Esophagus muscularis mucosa (tissue), 4 donors: ENCODE measurements around the gene RPRML. TPM values are rescaled to one million over a fixed set of nuclear protein-coding genes. Genes with fewer than 3 reads are reported as not detected.
"Not testable (repeated sequence)": the region's sequence is repeated elsewhere in the genome, so short reads cannot be mapped to it uniquely, and the experiment has no call there.

ENCODE experiments used
- DNase-seq: peaks from one replicate; pipeline ENCODE4 v3.0.0-alpha.2; 2017; ENCODE audit errors: extremely low spot score
- H3K27ac ChIP-seq, 4 donors: fragments of 200-600 bp; sonication (generic); replicated peaks in 1 of 4; 1 replicate in 3 of 4; 2 replicates in 1 of 4; pipeline ENCODE4 v1.5.1; 2016 to 2019; ENCODE audit warnings: mild to moderate bottlenecking in 1 of 4
- H3K27me3 ChIP-seq, 4 donors: fragments of 200-600 bp; sonication (generic); one replicate each; pipeline versions ENCODE4 v1.5.1 to v1.6.0; 2016 to 2019
- H3K36me3 ChIP-seq, 4 donors: fragments of 200-600 bp; sonication (generic); one replicate each; pipeline ENCODE4 v1.5.1; 2016 to 2019
- H3K4me1 ChIP-seq, 4 donors: fragments of 200-600 bp; sonication (generic); one replicate each; pipeline ENCODE4 v1.5.1; 2016 to 2019
- H3K4me3 ChIP-seq, 4 donors: fragments of 200-600 bp; sonication (generic); 1 replicate in 2 of 4; 2 replicates in 2 of 4; pipeline ENCODE4 v1.5.1; 2016 to 2019; ENCODE audit warnings: mild to moderate bottlenecking in 4 of 4, moderate library complexity in 1 of 4
- H3K9me3 ChIP-seq, 4 donors: fragments of 200-600 bp; sonication (generic); 1 replicate in 3 of 4; 2 replicates in 1 of 4; pipeline ENCODE4 v1.5.1; 2016 to 2019
- EP300 ChIP-seq: sonication (generic); formaldehyde crosslinking; IDR thresholded peaks from one replicate; pipeline ENCODE4 v1.6.1; 2017; ENCODE audit warnings: antibody characterized with exemption
- POLR2A ChIP-seq: fragments of 450-650 bp; IDR thresholded peaks from one replicate; pipeline ENCODE4 v1.6.1; 2017; ENCODE audit warnings: antibody characterized with exemption, moderate library complexity, mild to moderate bottlenecking, low read depth
- POLR2AphosphoS5 ChIP-seq, 2 donors: sonication (generic); formaldehyde crosslinking; IDR thresholded peaks; one replicate each; pipeline ENCODE4 v1.6.1; 2017; ENCODE audit warnings: antibody characterized with exemption in 2 of 2
- WGBS: methylation state at CpG from one replicate; pipeline ENCODE4 v1.1.5; 2018; 5-methylcytosine and 5-hydroxymethylcytosine counted together
- intact Hi-C: fragments of 100-400 bp; cut with DNase I; formaldehyde crosslinking; loops from one replicate; pipeline ENCODE4 v1.15.1; 2023
- total RNA-seq, 4 donors: library from RNA; depleted of rRNA; stranded (reverse); fragments of >200 nt; gene quantifications; one replicate each; pipeline versions ENCODE4 v1.1.0 to v1.2.1, GENCODE V29; 2016
- TF ChIP-seq, protein P1 (sequence below), 3 experiments: fragments of 200-600 bp in 2 of 3; fragments of 450-650 bp in 1 of 3; sonication (generic) in 2 of 3; IDR thresholded peaks; one replicate each; pipeline ENCODE4 v1.5.1; 2017 to 2019; ENCODE audit warnings: antibody characterized with exemption in 3 of 3, mild to moderate bottlenecking in 2 of 3, moderate library complexity in 1 of 3

The RPRML gene
- total RNA-seq, 4 donors from 2014 or later = 0.26 to 0.50 TPM; not detected in 2

DNA sequence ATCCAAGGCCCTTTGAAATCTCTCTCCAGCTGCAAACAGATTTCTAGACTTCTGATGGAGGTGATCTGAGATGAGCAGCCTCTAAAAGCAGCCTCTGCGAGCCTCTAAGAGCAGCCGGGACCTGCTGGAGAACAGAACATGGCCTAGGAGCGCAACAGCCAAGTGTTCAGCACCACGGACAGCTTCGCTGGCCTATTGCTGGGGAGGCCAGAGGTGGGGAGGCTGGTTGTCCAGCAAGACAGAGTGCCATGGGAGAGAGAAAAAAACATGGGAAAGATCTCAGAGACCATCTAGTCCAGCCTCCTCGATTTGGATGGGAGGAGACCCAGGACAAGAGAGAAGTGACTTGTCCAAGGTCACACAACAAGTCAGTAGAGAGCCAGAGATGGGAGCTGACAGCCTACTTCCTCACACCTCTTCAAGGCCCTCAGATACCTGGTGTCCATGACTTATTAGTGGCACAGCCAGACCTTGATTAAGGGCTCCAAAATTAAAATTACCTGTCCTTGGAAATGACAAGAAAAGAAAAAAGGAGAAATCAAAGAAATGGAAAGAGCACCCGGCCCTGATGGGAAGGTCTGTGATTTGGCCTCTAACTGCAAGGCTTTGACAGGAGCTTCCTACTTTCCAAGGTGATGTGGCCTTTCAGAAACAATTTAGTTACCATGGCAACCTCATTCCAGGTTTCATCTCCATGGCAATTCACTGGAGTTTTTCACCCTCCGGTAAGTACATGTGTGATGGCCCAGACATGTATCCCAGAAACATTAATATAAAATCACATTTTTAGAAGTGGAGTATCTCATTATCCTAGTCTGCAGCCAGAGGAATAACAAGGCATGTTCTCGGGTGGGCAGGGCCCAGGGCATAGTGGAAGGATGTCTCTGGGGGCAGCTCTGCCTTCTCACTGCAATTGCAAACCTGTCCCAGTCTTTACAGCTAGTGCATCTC is 14.5 kb downstream of the RPRML start:
- Histone ChIP-seq H3K27ac (no peak overlapping the region), H3K27me3 (no peaks in the 10 kb centered on the region), H3K9me3 (no peaks in the 10 kb centered on the region), H3K36me3 (peaks cover 0 to 33% (median 15%) of the 10 kb centered on the region in 4 donors), H3K4me1 (no peaks in the 10 kb centered on the region), H3K4me3 (no peak overlapping the region)
- DNase-seq = no peak
- no peak for TF ChIP-seq POLR2A
- TF ChIP-seq, protein P1, sequence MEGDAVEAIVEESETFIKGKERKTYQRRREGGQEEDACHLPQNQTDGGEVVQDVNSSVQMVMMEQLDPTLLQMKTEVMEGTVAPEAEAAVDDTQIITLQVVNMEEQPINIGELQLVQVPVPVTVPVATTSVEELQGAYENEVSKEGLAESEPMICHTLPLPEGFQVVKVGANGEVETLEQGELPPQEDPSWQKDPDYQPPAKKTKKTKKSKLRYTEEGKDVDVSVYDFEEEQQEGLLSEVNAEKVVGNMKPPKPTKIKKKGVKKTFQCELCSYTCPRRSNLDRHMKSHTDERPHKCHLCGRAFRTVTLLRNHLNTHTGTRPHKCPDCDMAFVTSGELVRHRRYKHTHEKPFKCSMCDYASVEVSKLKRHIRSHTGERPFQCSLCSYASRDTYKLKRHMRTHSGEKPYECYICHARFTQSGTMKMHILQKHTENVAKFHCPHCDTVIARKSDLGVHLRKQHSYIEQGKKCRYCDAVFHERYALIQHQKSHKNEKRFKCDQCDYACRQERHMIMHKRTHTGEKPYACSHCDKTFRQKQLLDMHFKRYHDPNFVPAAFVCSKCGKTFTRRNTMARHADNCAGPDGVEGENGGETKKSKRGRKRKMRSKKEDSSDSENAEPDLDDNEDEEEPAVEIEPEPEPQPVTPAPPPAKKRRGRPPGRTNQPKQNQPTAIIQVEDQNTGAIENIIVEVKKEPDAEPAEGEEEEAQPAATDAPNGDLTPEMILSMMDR (IDR thresholded peaks at IDR 0.05) = no peak
- TF ChIP-seq POLR2AphosphoS5 (IDR thresholded peaks at IDR 0.05) = no peak
- TF ChIP-seq EP300 = no peak
- 82% methylated on average over 9 of the region's 9 CpGs for WGBS
- intact Hi-C loops = no loop called here

DNA sequence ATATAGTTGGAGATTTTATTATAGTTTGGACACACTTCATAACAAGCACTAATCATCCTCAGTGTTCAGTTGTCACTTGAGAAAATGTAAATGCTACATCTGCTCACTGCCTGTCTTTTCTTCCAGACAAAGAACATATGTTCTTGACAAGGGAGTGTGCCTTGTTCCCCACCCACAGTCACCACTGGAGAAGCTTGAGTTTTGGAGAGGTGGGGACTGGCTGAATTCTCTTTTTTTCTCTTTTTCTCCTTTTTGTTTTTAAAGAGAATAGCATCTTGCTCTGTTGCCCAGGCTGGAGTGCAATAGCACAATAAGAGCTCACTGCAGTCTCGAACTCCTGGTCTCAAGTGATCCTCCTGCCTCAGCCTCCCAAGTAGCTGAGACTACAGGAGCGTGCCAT is 15.5 kb downstream of the RPRML start:
- no peak for DNase-seq
- TF ChIP-seq POLR2A = no peak
- TF ChIP-seq, protein P1 (IDR thresholded peaks at IDR 0.05) = no peak
- TF ChIP-seq POLR2AphosphoS5 (IDR thresholded peaks at IDR 0.05) = no peak

DNA sequence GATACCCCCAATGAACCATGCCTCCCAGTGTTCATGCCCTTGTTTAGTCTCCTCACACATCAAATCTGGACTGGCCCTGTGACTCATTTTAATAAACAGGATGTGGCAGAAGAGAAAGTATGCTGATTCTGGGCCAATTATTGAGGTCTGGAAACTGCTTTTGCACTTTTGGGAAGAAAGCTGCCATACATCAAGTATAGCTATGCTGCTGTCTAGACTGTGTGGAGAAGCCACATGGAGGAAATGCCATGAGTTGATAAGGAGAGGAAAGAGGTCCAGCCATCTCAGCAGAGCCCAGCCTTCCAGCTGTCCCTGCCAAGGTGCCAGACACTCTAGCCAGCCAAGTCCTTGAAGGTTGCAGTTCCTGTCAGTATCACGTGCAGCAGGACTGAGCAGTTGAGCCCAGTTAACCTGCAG is 16.7 kb downstream of the RPRML start:
- H3K4me3 ChIP-seq = no peak overlapping the region
- H3K27me3 ChIP-seq = peaks cover 0 to 8% (median 0%) of the 10 kb centered on the region in 4 donors
- intact Hi-C loops = no loop called here
- 11% methylated on average over 1 of the region's 1 CpG for WGBS
- DNase-seq = no peak
- H3K9me3 ChIP-seq = no peaks in the 10 kb centered on the region
- H3K36me3 ChIP-seq = peaks cover 0 to 13% (median 5%) of the 10 kb centered on the region in 4 donors
- no peak overlapping the region for H3K27ac ChIP-seq
- TF ChIP-seq POLR2A = no peak
- TF ChIP-seq POLR2AphosphoS5 (IDR thresholded peaks at IDR 0.05) = no peak
- TF ChIP-seq, protein P1 (IDR thresholded peaks at IDR 0.05) = no peak
- no peak for TF ChIP-seq EP300
- no peaks in the 10 kb centered on the region for H3K4me1 ChIP-seq

More for the DNA sequence above, 15.5 kb downstream of the RPRML start:
- 78% methylated on average over 2 of the region's 2 CpGs for WGBS
- no peaks in the 10 kb centered on the region for H3K4me1 ChIP-seq
- H3K27ac ChIP-seq = no peak overlapping the region
- no peaks in the 10 kb centered on the region for H3K9me3 ChIP-seq
- H3K27me3 ChIP-seq = no peaks in the 10 kb centered on the region
- no peak overlapping the region for H3K4me3 ChIP-seq
- intact Hi-C loops = no loop called here
- H3K36me3 ChIP-seq = peaks cover 0 to 25% (median 11%) of the 10 kb centered on the region in 4 donors

DNA sequence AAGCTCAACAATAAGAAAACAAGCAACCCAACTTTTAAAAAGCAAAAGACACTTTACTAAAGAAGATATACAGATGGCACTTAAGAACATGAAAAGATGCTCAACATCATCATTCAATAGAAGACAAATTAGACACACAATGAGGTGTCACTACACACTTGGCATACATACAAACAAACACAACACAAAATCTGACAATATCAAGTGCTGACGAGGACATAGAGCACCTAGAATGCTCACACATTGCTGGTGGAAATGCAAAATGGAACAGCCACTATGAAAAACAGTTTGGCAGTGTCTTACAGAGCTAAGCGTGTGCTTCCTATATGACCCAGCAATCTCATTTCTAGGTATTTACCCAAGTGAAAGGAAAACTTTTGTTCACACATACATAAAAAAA is 18.9 kb downstream of the RPRML start:
- Histone ChIP-seq H3K36me3 (peaks cover 0 to 12% (median 4%) of the 10 kb centered on the region in 4 donors), H3K4me3 (no peak overlapping the region), H3K9me3 (no peaks in the 10 kb centered on the region), H3K4me1 (no peaks in the 10 kb centered on the region), H3K27me3 (peaks cover 0 to 8% (median 0%) of the 10 kb centered on the region in 4 donors), H3K27ac (no peak overlapping the region)
- 47% methylated on average over 2 of the region's 2 CpGs for WGBS
- intact Hi-C loops = no loop called here
- DNase-seq = no peak
- TF ChIP-seq POLR2AphosphoS5 (IDR thresholded peaks at IDR 0.05) = no peak

DNA sequence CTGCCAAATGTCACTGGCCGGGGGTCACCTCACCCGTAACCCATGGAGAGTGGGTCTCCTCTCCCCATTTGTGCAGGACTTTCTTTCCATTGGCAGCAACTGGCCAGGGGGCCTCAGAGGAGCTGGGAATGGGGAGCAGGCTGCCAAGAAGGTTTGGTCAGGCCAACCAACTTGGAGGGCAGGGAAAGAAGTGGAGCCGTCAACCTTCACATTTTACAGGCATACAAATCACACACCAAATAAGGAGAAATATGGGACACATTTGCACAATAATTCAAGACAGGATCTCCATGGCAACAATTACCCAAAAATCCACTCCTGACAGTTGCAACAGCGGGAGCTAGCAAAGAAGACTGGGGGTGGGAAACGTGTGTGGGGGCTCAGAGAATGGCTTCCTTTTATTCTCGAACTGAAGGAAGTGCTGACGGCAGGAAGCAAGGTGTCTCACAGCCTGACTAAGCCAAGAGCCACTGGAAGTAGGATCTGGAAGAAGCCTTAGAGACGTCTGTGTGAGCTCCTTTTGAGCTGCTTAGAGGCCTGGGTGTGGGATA is 20.9 kb downstream of the RPRML start:
- H3K27ac ChIP-seq = no peak overlapping the region
- TF ChIP-seq POLR2A = no peak
- H3K4me3 ChIP-seq = no peak overlapping the region
- no peak for DNase-seq
- no peaks in the 10 kb centered on the region for H3K9me3 ChIP-seq
- peaks cover 0 to 12% (median 4%) of the 10 kb centered on the region in 4 donors for H3K36me3 ChIP-seq
- H3K4me1 ChIP-seq = no peaks in the 10 kb centered on the region
- WGBS = 56% methylated on average over 8 of the region's 8 CpGs
- H3K27me3 ChIP-seq = peaks cover 0 to 8% (median 0%) of the 10 kb centered on the region in 4 donors
- intact Hi-C loops = no loop called here

DNA sequence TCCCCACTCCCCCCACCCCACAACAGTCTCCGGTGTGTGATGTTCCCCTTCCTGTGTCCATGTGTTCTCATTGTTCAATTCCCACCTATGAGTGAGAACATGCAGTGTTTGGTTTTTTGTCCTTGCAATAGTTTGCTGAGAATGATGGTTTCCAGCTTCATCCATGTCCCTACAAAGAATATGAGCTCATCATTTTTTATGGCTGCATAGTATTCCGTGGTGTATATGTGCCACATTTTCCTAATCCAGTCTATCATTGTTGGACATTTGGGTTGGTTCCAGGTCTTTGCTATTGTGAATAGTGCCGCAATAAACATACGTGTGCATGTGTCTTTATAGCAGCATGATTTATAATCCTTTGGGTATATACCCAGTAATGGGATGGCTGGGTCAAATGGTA is 25.9 kb downstream of the RPRML start:
- peaks cover 0 to 20% (median 10%) of the 10 kb centered on the region in 4 donors for H3K36me3 ChIP-seq
- intact Hi-C loops, DNase-seq, H3K9me3 ChIP-seq, H3K4me3 ChIP-seq, H3K27me3 ChIP-seq, H3K4me1 ChIP-seq, H3K27ac ChIP-seq: not testable (repeated sequence)
- 100% methylated on average over 2 of the region's 4 CpGs for WGBS
